ENCODE results near the gene NDUFB4. TPM values are rescaled to one million over a fixed set of nuclear protein-coding genes. Genes with fewer than 3 reads are reported as not detected.
A peak's percentile ranks its signal among the peaks of the same experiment; 100 is the strongest.

Gene NDUFB4
- total and polyA plus RNA-seq, 2 donors (not counting 1 experiment from before 2014, with no cell fraction given), result 68.4 to 139 TPM

- H3K27ac ChIP-seq (ENCODE audit: low read length in 2 of 2), result no peak overlapping the region
- no peaks in the 10 kb centered on the region for H3K36me3 ChIP-seq (replicated peaks in 1 of 2; ENCODE audit: control extremely low read depth in 1 of 2, control insufficient read depth in 1 of 2, extremely low read depth in 1 of 2, insufficient read depth in 2 of 2, low read length in 1 of 2)
- H3K9ac ChIP-seq (ENCODE audit: low read length), result no peak overlapping the region
- no peak overlapping the region for H3K4me3 ChIP-seq (ENCODE audit: control extremely low read depth in 1 of 5, extremely low read depth in 1 of 5, insufficient read depth in 1 of 5, low read depth in 2 of 5, low read length in 4 of 5)
- Mint-ChIP-seq H3K4me3 (no peak overlapping the region), H3K27me3 (peaks cover 26% of the 10 kb centered on the region), H3K27ac (no peak overlapping the region), H3K9me3 (ENCODE audit: insufficient read depth) (no peaks in the 10 kb centered on the region), H3K4me1 (peaks cover 19% of the 10 kb centered on the region)
- intact Hi-C loops (cut with micrococcal nuclease), result loop anchor here (1.0 kb wide), 2 partner anchors 144 to 234 kb away; no protein-coding TSS in a partner anchor
- H3K9me3 ChIP-seq (ENCODE audit: control extremely low read depth in 1 of 3, control insufficient read depth in 2 of 3, insufficient read depth in 1 of 3, low read length in 2 of 3), result no peaks in the 10 kb centered on the region
- H2AFZ ChIP-seq (ENCODE audit: insufficient read depth, low read depth, low read length, poor library complexity, severe bottlenecking), result peak overlapping the region; percentile 30
- ChIA-PET CTCF (interaction anchor here (0.7 to 11.7 kb wide), 20 partner anchors 8 to 687 kb away, joined by 3 to 126 read pairs (median 4); partner anchors contain the start of gene NDUFB4), POLR2A (no interaction called here)
- no peaks in the 10 kb centered on the region for H4K20me1 ChIP-seq (ENCODE audit: control insufficient read depth, insufficient read depth, low read length, poor library complexity, severe bottlenecking)
- no peak overlapping the region for H3K4me2 ChIP-seq (replicated peaks; ENCODE audit: low read depth, low read length, poor library complexity, severe bottlenecking)
- ATAC-seq (ENCODE audit: low read depth) (peak; percentile 51), DNase-seq (peak; percentile 78)
- WGBS (ENCODE audit: insufficient coverage), result 40% methylated on average over 7 of the region's 10 CpGs
- H3K27me3 ChIP-seq (replicated peaks in 1 of 4; ENCODE audit: control extremely low read depth in 1 of 4, control insufficient read depth in 3 of 4, insufficient read depth in 4 of 4, low read length in 3 of 4), result peaks cover 0 to 14% (median 9%) of the 10 kb centered on the region in 4 experiments
- TF ChIP-seq CTCF (IDR thresholded peaks at IDR 0.05) (peak; percentile 94), EZH2 (IDR thresholded peaks at IDR 0.05; ENCODE audit: borderline replicate concordance, insufficient read depth, low read depth, low read length, poor library complexity, severe bottlenecking) (no peak)
- no peaks in the 10 kb centered on the region for H3K79me2 ChIP-seq (ENCODE audit: control insufficient read depth, insufficient read depth, low read length)
- H3K4me1 ChIP-seq (ENCODE audit: control insufficient read depth in 2 of 2, insufficient read depth in 2 of 2, low read length in 2 of 2), result peaks cover 12 to 15% of the 10 kb centered on the region in 2 donors
Observed at GRCh38 chr3:120561251-120562045, 34.7 kb upstream of the NDUFB4 start.
